GM19455 (cell line): ENCODE data around the gene LVRN.
"Not testable (repeated sequence)": the region's sequence is repeated elsewhere in the genome, so short reads cannot be mapped to it uniquely, and the experiment has no call there.

ENCODE experiments used
- ATAC-seq: cut with Tn5 transposase; IDR thresholded peaks from one replicate; pipeline ENCODE4 v1.9.1; 2021; ENCODE audit not compliant: unreplicated experiment

Gene LVRN, protein sequence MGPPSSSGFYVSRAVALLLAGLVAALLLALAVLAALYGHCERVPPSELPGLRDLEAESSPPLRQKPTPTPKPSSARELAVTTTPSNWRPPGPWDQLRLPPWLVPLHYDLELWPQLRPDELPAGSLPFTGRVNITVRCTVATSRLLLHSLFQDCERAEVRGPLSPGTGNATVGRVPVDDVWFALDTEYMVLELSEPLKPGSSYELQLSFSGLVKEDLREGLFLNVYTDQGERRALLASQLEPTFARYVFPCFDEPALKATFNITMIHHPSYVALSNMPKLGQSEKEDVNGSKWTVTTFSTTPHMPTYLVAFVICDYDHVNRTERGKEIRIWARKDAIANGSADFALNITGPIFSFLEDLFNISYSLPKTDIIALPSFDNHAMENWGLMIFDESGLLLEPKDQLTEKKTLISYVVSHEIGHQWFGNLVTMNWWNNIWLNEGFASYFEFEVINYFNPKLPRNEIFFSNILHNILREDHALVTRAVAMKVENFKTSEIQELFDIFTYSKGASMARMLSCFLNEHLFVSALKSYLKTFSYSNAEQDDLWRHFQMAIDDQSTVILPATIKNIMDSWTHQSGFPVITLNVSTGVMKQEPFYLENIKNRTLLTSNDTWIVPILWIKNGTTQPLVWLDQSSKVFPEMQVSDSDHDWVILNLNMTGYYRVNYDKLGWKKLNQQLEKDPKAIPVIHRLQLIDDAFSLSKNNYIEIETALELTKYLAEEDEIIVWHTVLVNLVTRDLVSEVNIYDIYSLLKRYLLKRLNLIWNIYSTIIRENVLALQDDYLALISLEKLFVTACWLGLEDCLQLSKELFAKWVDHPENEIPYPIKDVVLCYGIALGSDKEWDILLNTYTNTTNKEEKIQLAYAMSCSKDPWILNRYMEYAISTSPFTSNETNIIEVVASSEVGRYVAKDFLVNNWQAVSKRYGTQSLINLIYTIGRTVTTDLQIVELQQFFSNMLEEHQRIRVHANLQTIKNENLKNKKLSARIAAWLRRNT

DNA sequence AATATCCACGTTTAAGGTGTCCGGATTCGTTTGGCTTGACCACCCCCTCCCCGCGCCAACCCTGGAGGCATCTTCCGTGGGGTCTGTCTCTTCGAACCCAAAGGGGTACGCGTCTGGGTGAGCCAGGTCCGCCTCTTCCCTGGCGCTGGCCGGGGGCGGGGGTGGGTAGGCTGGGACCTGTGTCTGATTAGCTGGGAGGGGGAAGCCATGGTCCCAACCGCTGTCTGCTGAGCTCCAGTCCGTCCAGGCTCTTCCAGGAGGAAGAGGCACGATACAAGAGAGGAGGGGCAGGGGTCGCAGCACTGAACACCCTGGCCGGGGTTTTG lies at the start of gene LVRN:
TSS of gene LVRN (plus strand) at position 237 of the 326 bp plus-strand sequence. CDS start 143 bp downstream, outside the sequence.
- no peak for ATAC-seq

DNA sequence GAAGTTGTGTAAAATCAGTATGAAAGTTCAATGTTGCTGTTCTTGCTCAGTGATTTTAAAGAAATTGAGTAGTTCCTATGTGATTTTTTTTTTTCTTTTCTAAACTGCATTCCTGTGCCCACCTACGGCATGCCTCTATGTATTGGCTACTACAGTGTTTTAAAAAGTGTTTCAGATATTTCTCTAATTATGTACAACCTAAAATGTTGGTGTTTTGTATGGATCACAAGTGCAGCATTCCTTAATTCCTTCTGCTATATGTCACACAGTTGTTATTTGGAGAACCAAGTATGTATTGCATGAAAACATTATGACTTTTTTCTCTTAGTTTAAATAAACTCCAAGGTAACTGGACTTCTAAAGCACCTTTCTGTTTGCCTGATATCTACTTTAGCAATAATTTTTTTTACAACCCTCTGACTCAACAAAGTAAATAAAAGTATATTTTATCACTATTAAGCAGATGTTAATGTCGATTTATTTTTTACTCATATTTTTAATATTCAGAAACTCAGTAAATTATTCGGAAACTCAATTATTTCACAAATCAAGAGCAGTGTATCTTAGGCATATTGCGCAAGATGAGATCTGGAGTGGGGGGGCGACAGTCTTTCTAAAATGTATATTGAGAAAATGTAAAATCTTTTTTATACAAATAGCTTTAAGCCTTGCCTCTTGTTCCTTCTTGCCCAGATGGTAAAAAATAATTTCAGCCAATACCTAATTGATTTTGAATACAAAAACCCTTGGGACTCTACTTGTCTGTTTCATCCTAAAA lies 48.5 kb upstream of the LVRN start:
- ATAC-seq, result not testable (repeated sequence)

DNA sequence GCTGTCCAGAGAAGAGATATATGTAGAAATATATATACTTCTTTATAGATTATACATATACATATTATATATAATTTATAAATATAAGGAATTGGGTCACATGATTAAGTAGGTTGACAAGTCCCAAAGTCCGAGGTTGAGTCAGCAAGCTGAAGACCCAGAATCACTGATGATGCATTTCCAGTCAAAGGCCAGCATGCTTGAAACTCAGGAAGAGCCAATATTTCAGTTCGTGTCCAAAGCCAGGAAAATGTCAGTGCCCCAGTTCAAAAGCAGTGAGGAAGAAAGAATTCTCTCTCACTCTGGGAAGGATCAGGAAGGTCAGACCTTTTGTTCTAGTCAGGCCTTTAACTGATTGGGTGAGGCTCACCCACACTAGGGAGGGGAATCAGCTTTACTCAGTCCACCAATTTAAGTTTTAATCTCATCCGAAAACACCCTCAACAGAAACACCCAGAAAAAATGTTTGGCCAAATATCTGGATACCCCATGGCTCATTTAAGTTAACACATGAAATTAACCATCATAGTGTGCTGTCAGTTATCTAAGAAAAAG lies 42.0 kb upstream of the LVRN start:
- ATAC-seq, result no peak

DNA sequence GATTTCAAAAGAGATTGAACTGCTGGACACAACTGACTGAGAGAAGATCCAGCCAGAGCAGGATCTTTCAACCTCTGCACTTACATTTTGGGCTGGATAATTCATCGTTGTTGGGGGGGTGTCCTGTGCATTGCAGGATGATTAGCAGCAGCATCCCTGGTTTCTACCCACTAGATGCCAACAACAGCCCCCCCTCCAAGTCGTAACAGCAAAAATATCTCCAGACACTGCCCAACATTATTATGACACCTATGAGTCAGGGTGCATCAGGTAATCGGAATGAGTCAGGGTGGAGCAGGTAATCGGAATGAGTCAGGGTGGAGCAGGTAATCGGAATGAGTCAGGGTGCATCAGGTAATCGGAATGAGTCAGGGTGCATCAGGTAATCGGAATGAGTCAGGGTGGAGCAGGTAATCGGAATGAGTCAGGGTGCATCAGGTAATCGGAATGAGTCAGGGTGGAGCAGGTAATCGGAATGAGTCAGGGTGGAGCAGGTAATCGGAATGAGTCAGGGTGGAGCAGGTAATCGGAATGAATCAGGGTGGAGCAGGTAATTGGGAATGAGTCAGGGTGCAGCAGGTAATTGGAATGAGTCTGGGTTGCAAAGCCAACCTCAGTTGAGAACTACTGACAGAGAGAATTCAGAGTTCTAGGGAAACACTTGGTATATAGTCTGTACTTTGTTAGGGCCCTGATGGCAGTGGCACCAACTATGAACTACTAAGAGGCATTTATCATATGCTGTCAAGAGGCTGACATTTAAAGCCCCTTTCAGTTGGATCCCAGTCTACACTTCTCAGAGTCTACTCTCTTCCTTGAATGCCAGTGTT lies 33.5 kb upstream of the LVRN start:
- not testable (repeated sequence) for ATAC-seq

DNA sequence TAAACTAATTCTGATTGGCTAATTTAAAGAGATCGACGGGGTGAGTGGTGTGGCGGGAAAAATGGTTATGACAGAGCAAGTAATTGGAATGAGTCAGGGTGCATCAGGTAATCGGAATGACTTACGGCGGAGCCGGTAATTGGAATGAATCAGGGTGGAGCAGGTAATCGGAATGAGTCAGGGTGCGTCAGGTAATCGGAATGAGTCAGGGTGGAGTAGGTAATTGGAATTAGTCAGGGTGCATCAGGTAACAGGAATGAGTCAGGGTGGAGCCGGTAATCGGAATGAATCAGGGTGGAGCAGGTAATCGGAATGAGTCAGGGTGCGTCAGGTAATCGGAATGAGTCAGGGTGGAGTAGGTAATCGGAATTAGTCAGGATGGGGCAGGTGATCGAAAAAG lies 32.1 kb upstream of the LVRN start:
- ATAC-seq, result not testable (repeated sequence)

DNA sequence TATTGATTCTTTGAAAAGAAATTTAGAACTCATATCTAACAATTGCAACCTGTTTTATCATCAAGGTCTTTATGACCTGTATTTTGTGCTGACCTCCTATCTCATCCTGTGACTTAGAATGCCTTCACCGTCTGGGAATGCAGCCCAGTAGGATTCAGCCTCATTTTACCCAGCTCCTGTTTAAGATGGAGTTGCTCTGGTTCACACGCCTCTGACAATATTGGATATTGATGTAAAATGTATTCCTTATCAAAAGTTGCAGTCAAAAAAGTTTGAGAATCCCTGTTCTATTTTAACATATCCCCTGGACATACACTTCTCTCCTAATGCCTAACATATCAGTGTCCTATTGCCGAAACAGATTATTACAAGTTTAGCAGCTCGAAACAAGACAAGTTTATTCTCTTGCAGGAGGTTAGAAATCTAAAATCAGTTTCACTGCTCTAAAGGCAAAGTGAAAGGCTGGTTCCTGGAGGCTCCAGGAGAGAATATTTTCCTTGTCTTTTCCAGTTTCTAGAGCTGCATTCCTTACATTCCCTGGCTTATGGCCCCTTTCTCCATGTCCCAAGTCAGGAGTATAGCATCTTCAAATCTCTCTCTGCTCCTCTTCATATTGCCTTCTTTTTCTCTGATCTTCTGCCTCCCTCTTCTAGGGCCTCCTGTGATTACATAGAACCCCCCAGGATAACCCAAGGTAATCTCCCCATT lies 31.5 kb upstream of the LVRN start:
- ATAC-seq, result no peak

DNA sequence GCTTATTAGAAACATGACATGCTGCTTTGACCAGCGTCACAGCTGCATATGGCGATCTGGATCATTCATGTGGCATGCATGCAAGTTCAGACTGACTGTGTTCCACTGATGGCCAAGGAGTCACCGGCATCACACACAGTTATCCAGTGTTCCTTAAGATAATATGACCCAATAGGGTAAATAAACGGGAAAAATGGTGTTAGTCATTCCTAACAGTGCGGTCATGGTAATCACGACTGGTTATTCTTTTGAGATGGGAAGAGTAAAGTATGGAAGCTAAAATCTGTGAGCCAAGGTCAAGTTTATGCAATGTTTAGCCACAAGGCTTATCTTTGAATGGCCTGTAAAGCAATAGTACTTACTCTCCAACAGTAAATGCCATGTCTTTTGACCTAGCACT lies 29.3 kb upstream of the LVRN start:
- no peak for ATAC-seq

DNA sequence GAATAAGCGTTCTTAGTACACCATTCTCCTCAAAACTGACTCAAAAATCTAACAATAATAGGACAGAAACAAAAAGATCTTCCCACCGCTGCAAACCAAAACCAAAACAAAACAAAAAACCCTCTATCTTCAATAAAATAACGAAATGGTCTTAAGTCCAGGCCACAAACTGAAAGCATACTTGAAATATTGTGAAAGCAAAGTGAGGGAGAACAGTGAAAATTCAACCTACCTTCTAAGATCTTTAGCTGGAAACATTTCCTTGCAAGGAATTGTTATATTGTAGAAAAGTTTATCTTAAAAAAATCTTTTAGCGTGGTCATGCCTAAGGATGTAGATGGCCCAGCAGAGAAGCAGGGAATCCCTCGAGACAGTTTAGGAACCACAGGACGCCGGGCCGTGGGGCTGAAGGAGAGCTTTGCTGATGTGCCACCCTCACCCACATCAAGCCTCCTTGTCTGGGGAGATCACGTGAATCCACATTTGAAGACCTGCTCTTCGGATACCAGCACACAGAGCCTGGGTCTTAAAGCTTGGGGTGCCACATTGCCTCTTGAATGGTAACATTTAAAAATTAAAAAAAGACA lies 27.8 kb upstream of the LVRN start:
- no peak for ATAC-seq

DNA sequence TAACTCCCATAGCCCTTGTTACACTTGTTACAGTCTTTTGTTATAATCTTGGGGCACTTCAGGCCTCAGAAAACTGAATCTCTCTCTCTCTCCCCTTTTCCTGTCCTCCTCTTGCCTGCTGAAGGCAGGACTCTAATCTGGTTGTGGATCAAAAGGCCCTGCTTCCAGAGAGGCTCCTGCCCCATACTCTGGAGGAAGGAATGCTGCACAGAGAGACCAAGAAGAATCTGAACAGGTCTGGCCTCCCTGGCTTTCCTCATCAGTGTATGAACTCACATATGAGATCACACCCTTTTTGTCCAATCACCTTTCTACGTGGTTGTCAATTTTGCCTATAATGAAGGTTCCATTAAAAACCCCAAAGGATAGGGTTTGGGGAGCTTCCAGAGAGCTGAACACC lies 26.2 kb upstream of the LVRN start:
- no peak for ATAC-seq

DNA sequence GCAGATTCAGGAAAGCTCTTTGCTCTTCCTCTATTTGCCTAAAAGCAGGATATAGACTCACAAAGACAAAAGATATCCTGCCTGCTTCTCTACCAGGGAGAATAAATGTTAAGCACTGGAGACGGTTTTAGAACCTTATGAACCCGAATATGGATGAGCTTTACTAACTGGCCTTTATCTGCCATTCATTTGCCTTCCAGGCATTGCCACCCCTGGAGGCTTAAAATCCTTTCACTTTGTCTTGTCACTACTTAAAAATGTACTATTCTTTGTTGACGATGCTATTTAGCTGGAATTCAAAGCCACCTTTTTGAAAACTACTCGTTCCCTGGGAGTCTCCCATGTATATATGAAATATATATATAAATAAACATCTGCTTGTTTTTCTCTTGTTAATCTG lies 23.2 kb upstream of the LVRN start:
- ATAC-seq, result no peak

DNA sequence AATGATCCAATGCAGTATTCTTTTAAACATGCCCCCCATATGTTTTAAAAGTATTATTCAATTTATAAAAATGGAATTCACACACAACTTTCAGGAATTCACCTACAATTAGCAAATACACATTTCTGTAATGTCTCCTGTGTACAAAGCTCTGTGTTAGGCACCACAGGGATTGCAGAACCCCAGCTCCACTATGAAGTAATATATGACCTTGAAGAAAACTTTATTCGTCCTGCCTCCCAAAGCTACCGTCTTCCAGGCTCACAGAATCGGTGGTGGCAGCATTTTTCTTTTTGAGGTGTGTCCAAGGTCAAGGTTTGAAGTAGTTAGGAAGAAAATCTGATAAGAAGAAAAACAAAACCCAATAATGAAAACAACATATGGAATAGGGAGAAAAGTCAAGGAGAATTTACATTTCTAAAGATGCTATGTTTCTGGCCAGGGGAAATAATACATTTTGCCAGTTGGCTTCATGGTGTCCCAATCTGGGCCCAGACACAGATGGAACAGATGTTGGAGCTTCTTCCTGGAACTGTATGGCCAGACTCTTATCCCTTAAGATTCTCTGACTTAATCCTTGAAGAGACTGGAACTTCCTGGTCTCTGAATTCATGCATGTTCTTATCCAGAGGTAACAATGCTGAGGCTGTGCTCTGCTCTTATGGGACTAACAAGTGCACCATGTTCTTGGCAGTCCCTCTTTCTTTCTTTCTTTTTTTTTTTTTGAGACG lies 22.0 kb upstream of the LVRN start:
- ATAC-seq, result no peak

DNA sequence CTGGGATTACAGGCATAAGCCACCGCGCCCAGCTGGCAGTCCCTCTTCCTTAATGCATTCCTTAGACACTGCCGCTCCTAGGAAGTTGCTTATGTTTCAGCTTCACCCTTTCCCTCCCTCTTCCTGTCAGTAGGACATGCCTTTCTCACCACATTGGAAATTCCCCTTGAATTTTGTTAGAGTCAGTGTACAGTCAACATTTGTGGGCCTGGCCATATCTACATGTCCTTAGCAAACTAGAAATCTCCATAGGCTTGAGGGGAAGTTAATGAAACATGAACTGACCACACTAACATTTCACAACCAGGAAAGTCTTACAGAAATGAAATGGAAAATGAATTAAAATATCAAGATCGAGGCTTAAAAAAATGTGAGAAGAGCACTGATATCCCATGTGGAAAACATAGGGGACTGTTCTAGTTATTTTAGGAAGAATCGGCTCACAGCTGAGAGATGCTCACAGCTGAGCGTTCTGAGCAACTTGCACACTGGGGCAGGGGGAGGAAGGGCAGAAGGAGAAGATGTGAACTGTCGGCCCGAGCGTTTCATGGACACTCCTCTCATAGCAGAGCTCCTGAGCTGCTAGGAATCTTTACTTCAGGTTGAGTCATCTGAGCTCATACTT lies 21.1 kb upstream of the LVRN start:
- no peak for ATAC-seq

DNA sequence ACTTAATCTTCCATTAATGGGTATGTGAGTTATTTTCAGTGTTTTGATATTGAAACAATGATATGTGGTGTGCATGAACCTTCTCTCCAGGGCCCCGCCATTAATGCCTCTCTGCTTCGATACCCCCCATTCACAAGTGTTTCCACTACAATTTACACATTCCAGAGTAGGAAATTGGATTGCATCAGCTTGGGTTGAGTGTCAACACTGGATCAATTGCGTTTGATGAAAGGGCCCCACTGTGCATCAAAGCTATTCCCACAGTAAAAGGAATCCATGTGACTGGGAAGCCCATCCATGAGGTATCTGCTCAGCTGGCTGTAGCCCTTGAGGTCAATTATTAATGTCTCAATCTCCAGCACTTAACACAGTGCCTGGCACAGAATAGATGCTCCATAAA lies 17.8 kb upstream of the LVRN start:
- ATAC-seq, result no peak

DNA sequence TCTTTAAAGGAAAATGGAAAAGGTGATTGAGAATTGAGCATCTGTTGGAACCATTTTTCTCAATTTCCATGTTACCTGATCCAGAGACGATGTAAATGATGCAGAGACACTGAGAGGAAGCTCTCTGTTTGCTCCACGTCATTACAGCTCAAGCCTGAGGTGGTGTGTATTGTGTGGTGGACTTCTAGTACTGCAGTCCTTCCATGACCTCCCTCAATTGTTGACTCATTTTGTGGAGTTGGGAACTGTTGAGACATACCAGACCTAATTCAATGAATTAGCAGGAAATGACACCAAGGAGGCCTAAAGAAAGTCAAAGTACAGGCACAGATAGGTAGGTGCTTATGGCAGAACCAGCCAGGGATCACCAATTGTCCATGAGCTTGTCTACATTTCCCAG lies 15.6 kb upstream of the LVRN start:
- no peak for ATAC-seq

DNA sequence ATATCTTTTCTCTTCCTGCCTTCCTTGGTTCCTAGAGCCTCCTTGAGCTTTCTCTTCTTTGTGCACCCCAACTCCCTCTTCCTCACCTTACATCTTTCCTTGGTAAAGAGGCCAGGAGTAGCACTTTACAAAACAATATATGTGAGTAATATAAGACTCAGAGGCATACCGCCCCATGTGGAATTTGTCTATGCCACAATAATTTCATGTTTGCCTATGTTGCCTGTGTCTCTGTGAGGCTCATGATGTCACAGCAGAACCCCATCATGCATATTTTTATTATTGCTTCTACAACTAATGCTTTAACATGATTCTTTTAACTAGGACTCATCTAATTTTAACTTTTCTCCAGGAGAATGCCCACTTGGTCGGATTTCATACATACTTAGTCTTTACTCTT lies 15.0 kb upstream of the LVRN start:
- no peak for ATAC-seq

DNA sequence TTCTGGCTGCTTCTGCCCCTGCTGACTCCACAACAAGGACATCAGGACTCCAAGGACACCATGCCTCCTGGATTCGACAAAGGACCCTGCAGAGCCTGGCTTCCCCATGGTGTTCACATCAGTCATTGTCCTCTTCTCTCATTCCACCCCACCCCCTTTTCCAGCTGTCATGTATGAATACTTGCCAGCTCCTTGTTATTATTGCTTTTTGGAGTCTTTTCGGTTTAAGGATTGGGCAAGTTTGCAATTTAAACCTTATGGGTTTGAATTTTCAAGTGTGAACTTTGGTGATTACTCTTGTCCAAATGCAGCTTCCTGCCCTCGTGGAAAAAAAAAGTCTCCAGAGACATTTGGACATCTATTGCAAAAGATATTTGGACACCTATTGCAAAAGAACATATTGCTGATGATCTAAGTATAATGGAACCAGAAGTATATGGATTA lies 14.2 kb upstream of the LVRN start:
- no peak for ATAC-seq

DNA sequence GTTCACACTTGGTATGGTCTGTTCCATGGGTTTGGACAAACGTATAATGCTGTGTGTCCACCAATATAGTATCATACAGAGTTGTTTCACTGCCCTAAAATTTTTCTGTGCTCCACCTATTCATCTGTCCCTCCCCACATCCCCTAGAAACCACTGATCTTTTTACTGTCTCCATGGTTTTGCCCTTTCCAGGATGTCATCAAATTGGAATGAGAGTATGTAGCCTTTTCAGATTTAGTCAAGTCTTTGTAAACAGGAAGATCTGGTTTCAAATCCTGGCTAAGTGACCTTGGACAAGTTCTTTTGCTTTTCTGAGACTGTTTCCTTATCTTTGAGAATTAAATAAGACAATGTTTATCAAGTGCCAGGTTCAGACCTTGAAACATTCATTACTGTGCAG lies 13.2 kb upstream of the LVRN start:
- ATAC-seq, result no peak

DNA sequence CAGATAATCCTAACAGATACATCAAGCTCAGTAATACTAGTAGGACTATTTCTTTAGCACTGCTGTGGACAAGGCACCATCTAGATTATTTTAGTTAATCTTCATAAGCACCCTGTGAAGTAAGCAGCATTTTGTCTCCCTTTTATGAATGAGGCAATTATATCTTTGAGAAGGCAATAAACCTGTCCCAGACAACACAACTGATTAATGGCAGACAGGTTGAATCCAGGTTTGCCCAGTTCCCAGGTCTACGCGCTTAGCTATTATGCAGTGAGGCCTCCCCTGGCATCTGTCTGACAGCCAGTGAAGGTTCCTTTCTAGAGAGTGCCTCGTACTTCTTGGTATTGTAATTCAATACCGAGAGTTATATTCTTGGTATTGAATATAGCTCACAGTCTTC lies 9.7 kb upstream of the LVRN start:
- no peak for ATAC-seq
